Measurements from ENCODE around the gene FBXW12. TPM values are rescaled to one million over a fixed set of nuclear protein-coding genes. Genes with fewer than 3 reads are reported as not detected.

The FBXW12 gene
- total and polyA plus RNA-seq, 3 donors from 2014 or later, result 0.81 to 2.0 (median 0.98) TPM

- H3K36me3 ChIP-seq (ENCODE audit: low read depth, missing control alignments), result no peaks in the 10 kb centered on the region
- H3K9me3 ChIP-seq, result no peaks in the 10 kb centered on the region
- H3K4me3 ChIP-seq, result no peak overlapping the region
- H3K27me3 ChIP-seq, result no peaks in the 10 kb centered on the region
- H3K4me1 ChIP-seq, result no peaks in the 10 kb centered on the region
- TF ChIP-seq POLR2A (IDR thresholded peaks at IDR 0.05), result no peak
- TF ChIP-seq, protein P1, sequence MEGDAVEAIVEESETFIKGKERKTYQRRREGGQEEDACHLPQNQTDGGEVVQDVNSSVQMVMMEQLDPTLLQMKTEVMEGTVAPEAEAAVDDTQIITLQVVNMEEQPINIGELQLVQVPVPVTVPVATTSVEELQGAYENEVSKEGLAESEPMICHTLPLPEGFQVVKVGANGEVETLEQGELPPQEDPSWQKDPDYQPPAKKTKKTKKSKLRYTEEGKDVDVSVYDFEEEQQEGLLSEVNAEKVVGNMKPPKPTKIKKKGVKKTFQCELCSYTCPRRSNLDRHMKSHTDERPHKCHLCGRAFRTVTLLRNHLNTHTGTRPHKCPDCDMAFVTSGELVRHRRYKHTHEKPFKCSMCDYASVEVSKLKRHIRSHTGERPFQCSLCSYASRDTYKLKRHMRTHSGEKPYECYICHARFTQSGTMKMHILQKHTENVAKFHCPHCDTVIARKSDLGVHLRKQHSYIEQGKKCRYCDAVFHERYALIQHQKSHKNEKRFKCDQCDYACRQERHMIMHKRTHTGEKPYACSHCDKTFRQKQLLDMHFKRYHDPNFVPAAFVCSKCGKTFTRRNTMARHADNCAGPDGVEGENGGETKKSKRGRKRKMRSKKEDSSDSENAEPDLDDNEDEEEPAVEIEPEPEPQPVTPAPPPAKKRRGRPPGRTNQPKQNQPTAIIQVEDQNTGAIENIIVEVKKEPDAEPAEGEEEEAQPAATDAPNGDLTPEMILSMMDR (IDR thresholded peaks at IDR 0.05), result no peak
- no peak overlapping the region for H3K27ac ChIP-seq
- intact Hi-C loops (cut with DNase I; ENCODE audit: low total_unique reads), result no loop called here
- 70 to 81% methylated on average over 4 of the region's 4 CpGs for WGBS, 2 donors
- peak; percentile 14 for DNase-seq
These were observed 33.4 kb upstream of the FBXW12 start for GRCh38 chr3:48338635-48339034.

- 83 to 94% methylated on average over 8 of the region's 8 CpGs for WGBS, 2 donors
- H3K27ac ChIP-seq, result no peak overlapping the region
- H3K4me1 ChIP-seq, result no peaks in the 10 kb centered on the region
- no peak for TF ChIP-seq POLR2A (IDR thresholded peaks at IDR 0.05)
- TF ChIP-seq, protein P1 (IDR thresholded peaks at IDR 0.05), result no peak
- H3K9me3 ChIP-seq, result no peaks in the 10 kb centered on the region
- no peaks in the 10 kb centered on the region for H3K27me3 ChIP-seq
- no peak for DNase-seq
- H3K4me3 ChIP-seq, result no peak overlapping the region
- no peaks in the 10 kb centered on the region for H3K36me3 ChIP-seq (ENCODE audit: low read depth, missing control alignments)
- intact Hi-C loops (cut with DNase I; ENCODE audit: low total_unique reads), result no loop called here
These were observed 28.6 kb upstream of the FBXW12 start for GRCh38 chr3:48343432-48343831.

GRCh38 chr3:48344867-48345507 is 27.0 kb upstream of the FBXW12 start:
- H3K4me3 ChIP-seq, result no peak overlapping the region
- H3K27me3 ChIP-seq, result no peaks in the 10 kb centered on the region
- TF ChIP-seq POLR2A (IDR thresholded peaks at IDR 0.05), result no peak
- TF ChIP-seq, protein P1 (IDR thresholded peaks at IDR 0.05), result no peak
- intact Hi-C loops (cut with DNase I; ENCODE audit: low total_unique reads), result no loop called here
- no peak for DNase-seq
- H3K36me3 ChIP-seq (ENCODE audit: low read depth, missing control alignments), result no peaks in the 10 kb centered on the region
- H3K4me1 ChIP-seq, result no peaks in the 10 kb centered on the region
- H3K27ac ChIP-seq, result no peak overlapping the region
- 30 to 67% methylated on average over 1 of the region's 1 CpG for WGBS, 2 donors
- H3K9me3 ChIP-seq, result no peaks in the 10 kb centered on the region

DNA sequence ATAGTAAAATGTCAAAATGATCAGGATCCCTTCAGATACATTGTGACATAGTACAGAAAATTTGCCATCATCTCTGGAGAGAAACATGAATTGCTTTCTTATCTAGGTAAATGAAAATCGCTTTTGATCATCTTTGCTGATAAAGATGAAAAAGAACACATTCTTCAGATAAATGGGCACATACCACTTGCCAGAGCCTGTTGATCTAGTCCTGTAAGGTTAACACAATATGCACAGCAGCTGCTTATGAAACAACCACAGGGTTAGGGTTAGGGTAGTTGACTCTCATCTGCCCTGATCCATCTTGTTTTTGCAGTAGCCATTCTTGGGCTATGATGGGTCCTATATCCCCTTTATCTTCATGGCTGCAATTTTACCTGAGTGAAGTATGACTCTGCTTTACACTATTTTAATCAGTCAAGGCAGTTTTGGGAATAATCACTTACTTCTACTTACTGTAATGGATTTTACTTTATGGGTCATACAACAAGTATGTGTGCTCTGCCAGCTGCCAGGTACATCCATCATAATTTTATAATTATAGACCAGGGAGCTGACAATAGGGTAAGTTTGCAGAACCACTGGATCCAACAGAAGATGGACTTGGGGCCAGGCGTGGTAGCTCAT is 26.0 kb upstream of the FBXW12 start:
- Histone ChIP-seq H3K36me3 (ENCODE audit: low read depth, missing control alignments) (no peaks in the 10 kb centered on the region), H3K4me3 (no peak overlapping the region), H3K9me3 (no peaks in the 10 kb centered on the region), H3K27ac (no peak overlapping the region), H3K27me3 (no peaks in the 10 kb centered on the region), H3K4me1 (no peaks in the 10 kb centered on the region)
- no peak for TF ChIP-seq POLR2A (IDR thresholded peaks at IDR 0.05)
- TF ChIP-seq, protein P1 (IDR thresholded peaks at IDR 0.05), result no peak
- 77 to 91% methylated on average over 2 of the region's 2 CpGs for WGBS, 2 donors
- no peak for DNase-seq
- intact Hi-C loops (cut with DNase I; ENCODE audit: low total_unique reads), result no loop called here

DNA sequence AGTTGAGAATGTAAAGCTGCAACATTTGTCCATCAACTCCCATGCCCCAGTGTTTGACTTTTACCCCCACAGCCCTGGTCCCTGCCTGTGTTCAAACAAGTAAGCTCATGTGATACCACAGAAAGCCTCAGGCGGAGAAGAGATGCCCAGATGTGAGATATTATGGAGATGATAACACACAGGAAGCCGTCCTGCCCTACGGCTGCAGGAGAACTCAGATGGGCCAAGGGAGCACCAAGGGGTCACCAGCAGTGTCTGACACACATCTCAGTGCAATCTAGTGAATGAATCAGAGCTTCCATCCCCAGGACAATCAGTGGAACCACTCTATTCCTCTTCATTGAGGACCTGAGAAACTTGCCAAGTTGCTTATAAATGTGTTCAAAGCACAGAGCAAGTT is 24.5 kb upstream of the FBXW12 start:
- WGBS, 2 donors, result 81 to 85% methylated on average over 3 of the region's 3 CpGs
- intact Hi-C loops (cut with DNase I; ENCODE audit: low total_unique reads), result no loop called here
- H3K36me3 ChIP-seq (ENCODE audit: low read depth, missing control alignments), result no peaks in the 10 kb centered on the region
- no peak overlapping the region for H3K27ac ChIP-seq
- TF ChIP-seq, protein P1 (IDR thresholded peaks at IDR 0.05), result no peak
- no peak for TF ChIP-seq POLR2A (IDR thresholded peaks at IDR 0.05)
- DNase-seq, result no peak
- no peak overlapping the region for H3K4me3 ChIP-seq
- H3K27me3 ChIP-seq, result no peaks in the 10 kb centered on the region
- no peaks in the 10 kb centered on the region for H3K4me1 ChIP-seq
- H3K9me3 ChIP-seq, result no peaks in the 10 kb centered on the region

Data from testis (tissue), 3 donors.